Measurements from ENCODE around the gene CHMP4A.

DNA sequence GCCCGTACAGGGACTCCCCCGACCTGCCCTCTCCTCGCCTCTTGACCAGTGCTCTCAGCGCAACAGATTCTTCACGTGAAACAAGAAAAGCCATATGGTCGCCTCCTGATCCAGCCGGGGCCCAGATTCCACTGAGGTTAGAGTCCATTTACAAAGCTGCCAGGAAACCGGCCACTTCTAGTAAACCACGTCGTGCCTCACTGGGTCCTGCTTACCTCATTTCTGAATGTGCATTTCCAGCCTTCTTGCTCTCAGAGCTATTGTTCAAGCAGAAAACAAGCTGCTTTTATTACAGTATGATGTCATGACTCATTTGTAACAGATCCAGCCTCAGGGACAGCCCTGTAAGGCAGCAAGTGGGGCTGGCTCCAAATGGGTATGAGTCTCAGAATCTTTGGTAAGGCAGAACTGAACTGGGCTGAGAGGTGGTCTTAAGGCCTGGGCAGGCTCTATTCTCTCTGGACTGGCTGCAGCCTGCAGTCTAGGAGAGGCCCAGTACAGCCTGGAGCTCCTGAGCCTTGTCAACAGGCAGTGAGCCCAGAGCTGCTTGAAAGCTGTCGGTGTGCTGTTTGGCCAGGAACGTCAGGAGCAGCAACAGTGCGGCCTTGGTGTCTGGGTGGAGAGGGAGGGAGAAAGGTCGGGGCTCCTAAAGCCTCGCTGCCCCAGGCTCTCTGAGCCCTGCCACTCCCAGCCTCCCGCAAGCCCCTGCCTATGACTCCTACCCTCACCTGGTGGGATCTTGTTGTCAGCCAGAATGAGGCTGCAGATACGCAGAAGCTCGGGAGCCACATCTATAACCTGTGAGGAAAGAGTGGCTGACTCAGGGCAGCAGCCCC is 33.1 kb downstream of the CHMP4A start:
- no peak for TF ChIP-seq SP1 (IDR thresholded peaks at IDR 0.05)
- no peak for TF ChIP-seq SUZ12 (IDR thresholded peaks at IDR 0.05)
- TF ChIP-seq ARNT (IDR thresholded peaks at IDR 0.05) = no peak
- TF ChIP-seq TARDBP (IDR thresholded peaks at IDR 0.05) = no peak
- no peak for TF ChIP-seq FOXK2 (IDR thresholded peaks at IDR 0.05)
- no peak for TF ChIP-seq BHLHE40 (IDR thresholded peaks at IDR 0.05; ENCODE audit: borderline replicate concordance)
- no peak for TF ChIP-seq ELF4 (IDR thresholded peaks at IDR 0.05)
- TF ChIP-seq ZNF384 (IDR thresholded peaks at IDR 0.05) = no peak
- no peak for TF ChIP-seq CTBP1 (IDR thresholded peaks at IDR 0.05; ENCODE audit: borderline replicate concordance)
- TF ChIP-seq FOXM1 (IDR thresholded peaks at IDR 0.05; ENCODE audit: borderline replicate concordance) = no peak
- TF ChIP-seq, protein P1, sequence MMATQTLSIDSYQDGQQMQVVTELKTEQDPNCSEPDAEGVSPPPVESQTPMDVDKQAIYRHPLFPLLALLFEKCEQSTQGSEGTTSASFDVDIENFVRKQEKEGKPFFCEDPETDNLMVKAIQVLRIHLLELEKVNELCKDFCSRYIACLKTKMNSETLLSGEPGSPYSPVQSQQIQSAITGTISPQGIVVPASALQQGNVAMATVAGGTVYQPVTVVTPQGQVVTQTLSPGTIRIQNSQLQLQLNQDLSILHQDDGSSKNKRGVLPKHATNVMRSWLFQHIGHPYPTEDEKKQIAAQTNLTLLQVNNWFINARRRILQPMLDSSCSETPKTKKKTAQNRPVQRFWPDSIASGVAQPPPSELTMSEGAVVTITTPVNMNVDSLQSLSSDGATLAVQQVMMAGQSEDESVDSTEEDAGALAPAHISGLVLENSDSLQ (IDR thresholded peaks at IDR 0.05) = no peak
